Fibroblast of peridontal ligament (primary cell): ENCODE data around the gene CASTOR2.
"Not testable (repeated sequence)": the region's sequence is repeated elsewhere in the genome, so short reads cannot be mapped to it uniquely, and the experiment has no call there.

Experiments
- DNase-seq: peaks from one replicate; pipeline ENCODE4 v3.0.0-alpha.2; 2010; ENCODE audit errors: extremely low read depth

Gene CASTOR2

GRCh38 chr7:74964511-74965119 lies at the start of gene CASTOR2:
Gene CASTOR2, plus strand, starts transcription at chr7:74964705. Its CDS starts 281 bp downstream, at chr7:74964986.
- not testable (repeated sequence) for DNase-seq

- not testable (repeated sequence) for DNase-seq
Measured at GRCh38 chr7:74922321-74922890, 42.1 kb upstream of the CASTOR2 start.

GRCh38 chr7:74923644-74924043 lies 40.9 kb upstream of the CASTOR2 start:
- DNase-seq: not testable (repeated sequence)

GRCh38 chr7:74926968-74927367 lies 37.5 kb upstream of the CASTOR2 start:
- DNase-seq: not testable (repeated sequence)

GRCh38 chr7:74931563-74932328 lies 32.8 kb upstream of the CASTOR2 start:
- not testable (repeated sequence) for DNase-seq

- DNase-seq: not testable (repeated sequence)
Measured at GRCh38 chr7:74939429-74939828, 25.1 kb upstream of the CASTOR2 start.

- DNase-seq: not testable (repeated sequence)
Measured at GRCh38 chr7:74941302-74942069, 23.0 kb upstream of the CASTOR2 start.

GRCh38 chr7:74943923-74944322 lies 20.6 kb upstream of the CASTOR2 start:
- DNase-seq: not testable (repeated sequence)

- not testable (repeated sequence) for DNase-seq
Measured at GRCh38 chr7:74947741-74948140, 16.8 kb upstream of the CASTOR2 start.

- DNase-seq: not testable (repeated sequence)
Measured at GRCh38 chr7:74953774-74954173, 10.7 kb upstream of the CASTOR2 start.

- not testable (repeated sequence) for DNase-seq
Measured at GRCh38 chr7:74958328-74958727, 6.2 kb upstream of the CASTOR2 start.

- not testable (repeated sequence) for DNase-seq
Measured at GRCh38 chr7:74963704-74964510, 598 bp upstream of the CASTOR2 start.

- DNase-seq: not testable (repeated sequence)
Measured at GRCh38 chr7:74966208-74966854, 1.8 kb downstream of the CASTOR2 start.

- DNase-seq: not testable (repeated sequence)
Measured at GRCh38 chr7:74966909-74967308, 2.4 kb downstream of the CASTOR2 start.

- not testable (repeated sequence) for DNase-seq
Measured at GRCh38 chr7:74971431-74971830, 6.9 kb downstream of the CASTOR2 start.

GRCh38 chr7:74972377-74972776 lies 7.9 kb downstream of the CASTOR2 start:
- not testable (repeated sequence) for DNase-seq

- DNase-seq: not testable (repeated sequence)
Measured at GRCh38 chr7:74975959-74976358, 11.5 kb downstream of the CASTOR2 start.

- not testable (repeated sequence) for DNase-seq
Measured at GRCh38 chr7:74977523-74977922, 13.0 kb downstream of the CASTOR2 start.

- DNase-seq: not testable (repeated sequence)
Measured at GRCh38 chr7:74988436-74988835, 23.9 kb downstream of the CASTOR2 start.

GRCh38 chr7:74993121-74993520 lies 28.6 kb downstream of the CASTOR2 start:
- no peak for DNase-seq
